ENCODE data around the gene TMPRSS3.

The TMPRSS3 gene

GRCh38 chr21:42414066-42414465 is 18.2 kb upstream of the TMPRSS3 start:
- no peak overlapping the region for H3K4me2 ChIP-seq (ENCODE audit: low read length)
- no peaks in the 10 kb centered on the region for H3K79me2 ChIP-seq (ENCODE audit: control insufficient read depth, low read length)
- H3K4me1 ChIP-seq (ENCODE audit: control insufficient read depth, low read length), result no peaks in the 10 kb centered on the region
- H3K4me3 ChIP-seq (ENCODE audit: low read length), result no peak overlapping the region
- TF ChIP-seq CTCF (IDR thresholded peaks at IDR 0.05; ENCODE audit: low read depth, low read length, poor library complexity, severe bottlenecking) (no peak), EZH2phosphoT487 (IDR thresholded peaks at IDR 0.05; ENCODE audit: borderline replicate concordance, low read length) (no peak)
- H3K9me2 ChIP-seq (replicated peaks; ENCODE audit: control insufficient read depth, low read length), result no peaks in the 10 kb centered on the region
- no peaks in the 10 kb centered on the region for H3F3A ChIP-seq (ENCODE audit: control insufficient read depth, insufficient read depth)
- peaks cover 51% of the 10 kb centered on the region for H3K27me3 ChIP-seq (ENCODE audit: control insufficient read depth, low read length)
- H3K27ac ChIP-seq (ENCODE audit: low read depth, low read length), result no peak overlapping the region
- H3K36me3 ChIP-seq (ENCODE audit: control insufficient read depth, low read length), result no peaks in the 10 kb centered on the region
- no peaks in the 10 kb centered on the region for H3K9me3 ChIP-seq (ENCODE audit: control insufficient read depth, insufficient read depth, low read length)
- H4K20me1 ChIP-seq (ENCODE audit: control insufficient read depth, insufficient read depth, low read depth, low read length), result no peaks in the 10 kb centered on the region

GRCh38 chr21:42413500-42413899 is 17.6 kb upstream of the TMPRSS3 start:
- Histone ChIP-seq H3K9me2 (replicated peaks; ENCODE audit: control insufficient read depth, low read length) (no peaks in the 10 kb centered on the region), H3K9me3 (ENCODE audit: control insufficient read depth, insufficient read depth, low read length) (no peaks in the 10 kb centered on the region), H3K36me3 (ENCODE audit: control insufficient read depth, low read length) (no peaks in the 10 kb centered on the region), H3K4me2 (ENCODE audit: low read length) (no peak overlapping the region), H3K4me1 (ENCODE audit: control insufficient read depth, low read length) (no peaks in the 10 kb centered on the region), H3K4me3 (ENCODE audit: low read length) (no peak overlapping the region), H3K79me2 (ENCODE audit: control insufficient read depth, low read length) (no peaks in the 10 kb centered on the region), H3K27ac (ENCODE audit: low read depth, low read length) (no peak overlapping the region), H4K20me1 (ENCODE audit: control insufficient read depth, insufficient read depth, low read depth, low read length) (no peaks in the 10 kb centered on the region), H3K27me3 (ENCODE audit: control insufficient read depth, low read length) (peaks cover 47% of the 10 kb centered on the region), H3F3A (ENCODE audit: control insufficient read depth, insufficient read depth) (no peaks in the 10 kb centered on the region)
- TF ChIP-seq CTCF (IDR thresholded peaks at IDR 0.05; ENCODE audit: low read depth, low read length, poor library complexity, severe bottlenecking), result no peak
- TF ChIP-seq EZH2phosphoT487 (IDR thresholded peaks at IDR 0.05; ENCODE audit: borderline replicate concordance, low read length), result no peak

- Histone ChIP-seq H3K9me3 (ENCODE audit: control insufficient read depth, insufficient read depth, low read length) (no peaks in the 10 kb centered on the region), H4K20me1 (ENCODE audit: control insufficient read depth, insufficient read depth, low read depth, low read length) (no peaks in the 10 kb centered on the region), H3K79me2 (ENCODE audit: control insufficient read depth, low read length) (no peaks in the 10 kb centered on the region), H3F3A (ENCODE audit: control insufficient read depth, insufficient read depth) (no peaks in the 10 kb centered on the region), H3K4me2 (ENCODE audit: low read length) (no peak overlapping the region), H3K36me3 (ENCODE audit: control insufficient read depth, low read length) (no peaks in the 10 kb centered on the region), H3K4me1 (ENCODE audit: control insufficient read depth, low read length) (no peaks in the 10 kb centered on the region), H3K9me2 (replicated peaks; ENCODE audit: control insufficient read depth, low read length) (no peaks in the 10 kb centered on the region), H3K27me3 (ENCODE audit: control insufficient read depth, low read length) (peaks cover 43% of the 10 kb centered on the region), H3K27ac (ENCODE audit: low read depth, low read length) (no peak overlapping the region), H3K4me3 (ENCODE audit: low read length) (no peak overlapping the region)
- no peak for TF ChIP-seq EZH2phosphoT487 (IDR thresholded peaks at IDR 0.05; ENCODE audit: borderline replicate concordance, low read length)
These were observed 17.2 kb upstream of the TMPRSS3 start for GRCh38 chr21:42413093-42413492.

GRCh38 chr21:42412636-42412933 is 16.7 kb upstream of the TMPRSS3 start:
- TF ChIP-seq CTCF (IDR thresholded peaks at IDR 0.05; ENCODE audit: low read depth, low read length, poor library complexity, severe bottlenecking), result no peak
- no peak for TF ChIP-seq EZH2phosphoT487 (IDR thresholded peaks at IDR 0.05; ENCODE audit: borderline replicate concordance, low read length)
- Histone ChIP-seq H3K4me1 (ENCODE audit: control insufficient read depth, low read length) (no peaks in the 10 kb centered on the region), H3K9me2 (replicated peaks; ENCODE audit: control insufficient read depth, low read length) (no peaks in the 10 kb centered on the region), H3K27me3 (ENCODE audit: control insufficient read depth, low read length) (peaks cover 48% of the 10 kb centered on the region), H3K79me2 (ENCODE audit: control insufficient read depth, low read length) (no peaks in the 10 kb centered on the region), H3K4me2 (ENCODE audit: low read length) (no peak overlapping the region), H3K9me3 (ENCODE audit: control insufficient read depth, insufficient read depth, low read length) (no peaks in the 10 kb centered on the region), H3K4me3 (ENCODE audit: low read length) (no peak overlapping the region), H3F3A (ENCODE audit: control insufficient read depth, insufficient read depth) (no peaks in the 10 kb centered on the region), H3K36me3 (ENCODE audit: control insufficient read depth, low read length) (no peaks in the 10 kb centered on the region), H4K20me1 (ENCODE audit: control insufficient read depth, insufficient read depth, low read depth, low read length) (no peaks in the 10 kb centered on the region), H3K27ac (ENCODE audit: low read depth, low read length) (no peak overlapping the region)
